Measurements from ENCODE around the gene LNX2.

DNA sequence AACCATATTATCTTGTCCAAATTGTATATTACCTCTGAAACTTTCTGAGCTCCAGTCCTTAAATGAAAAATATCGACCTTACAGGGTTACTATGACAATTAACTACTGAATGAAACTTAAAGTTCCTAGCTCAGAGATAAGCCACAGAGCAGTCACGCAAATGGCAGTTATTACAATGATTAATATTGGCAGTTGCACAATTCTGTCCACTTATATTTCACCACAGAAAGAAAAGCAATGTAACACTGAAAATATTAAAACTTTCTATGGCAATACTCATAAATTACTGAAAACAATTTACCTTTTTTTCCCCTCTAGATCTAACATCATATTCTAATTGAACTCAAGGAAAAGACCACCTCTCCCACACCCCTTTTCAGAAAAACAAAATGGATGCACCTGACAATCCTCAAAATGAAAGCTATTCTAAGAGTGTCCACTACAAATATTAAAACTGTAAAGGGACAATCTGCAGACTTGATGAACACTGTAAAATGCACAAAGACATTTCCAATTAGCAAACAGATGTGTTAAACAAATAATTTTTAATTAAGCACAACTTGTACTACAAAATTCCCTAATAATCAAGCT, 14.6 kb downstream of the LNX2 start:
- TF ChIP-seq, protein P1, sequence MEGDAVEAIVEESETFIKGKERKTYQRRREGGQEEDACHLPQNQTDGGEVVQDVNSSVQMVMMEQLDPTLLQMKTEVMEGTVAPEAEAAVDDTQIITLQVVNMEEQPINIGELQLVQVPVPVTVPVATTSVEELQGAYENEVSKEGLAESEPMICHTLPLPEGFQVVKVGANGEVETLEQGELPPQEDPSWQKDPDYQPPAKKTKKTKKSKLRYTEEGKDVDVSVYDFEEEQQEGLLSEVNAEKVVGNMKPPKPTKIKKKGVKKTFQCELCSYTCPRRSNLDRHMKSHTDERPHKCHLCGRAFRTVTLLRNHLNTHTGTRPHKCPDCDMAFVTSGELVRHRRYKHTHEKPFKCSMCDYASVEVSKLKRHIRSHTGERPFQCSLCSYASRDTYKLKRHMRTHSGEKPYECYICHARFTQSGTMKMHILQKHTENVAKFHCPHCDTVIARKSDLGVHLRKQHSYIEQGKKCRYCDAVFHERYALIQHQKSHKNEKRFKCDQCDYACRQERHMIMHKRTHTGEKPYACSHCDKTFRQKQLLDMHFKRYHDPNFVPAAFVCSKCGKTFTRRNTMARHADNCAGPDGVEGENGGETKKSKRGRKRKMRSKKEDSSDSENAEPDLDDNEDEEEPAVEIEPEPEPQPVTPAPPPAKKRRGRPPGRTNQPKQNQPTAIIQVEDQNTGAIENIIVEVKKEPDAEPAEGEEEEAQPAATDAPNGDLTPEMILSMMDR (IDR thresholded peaks at IDR 0.05; ENCODE audit: insufficient read depth, low read length), result no peak
- TF ChIP-seq POLR2AphosphoS5 (IDR thresholded peaks at IDR 0.05; ENCODE audit: low read depth) (no peak), SPI1 (IDR thresholded peaks at IDR 0.05; ENCODE audit: borderline replicate concordance, low read depth) (no peak), GABPA (IDR thresholded peaks at IDR 0.05; ENCODE audit: low read depth) (no peak)
- TF ChIP-seq, protein P2, sequence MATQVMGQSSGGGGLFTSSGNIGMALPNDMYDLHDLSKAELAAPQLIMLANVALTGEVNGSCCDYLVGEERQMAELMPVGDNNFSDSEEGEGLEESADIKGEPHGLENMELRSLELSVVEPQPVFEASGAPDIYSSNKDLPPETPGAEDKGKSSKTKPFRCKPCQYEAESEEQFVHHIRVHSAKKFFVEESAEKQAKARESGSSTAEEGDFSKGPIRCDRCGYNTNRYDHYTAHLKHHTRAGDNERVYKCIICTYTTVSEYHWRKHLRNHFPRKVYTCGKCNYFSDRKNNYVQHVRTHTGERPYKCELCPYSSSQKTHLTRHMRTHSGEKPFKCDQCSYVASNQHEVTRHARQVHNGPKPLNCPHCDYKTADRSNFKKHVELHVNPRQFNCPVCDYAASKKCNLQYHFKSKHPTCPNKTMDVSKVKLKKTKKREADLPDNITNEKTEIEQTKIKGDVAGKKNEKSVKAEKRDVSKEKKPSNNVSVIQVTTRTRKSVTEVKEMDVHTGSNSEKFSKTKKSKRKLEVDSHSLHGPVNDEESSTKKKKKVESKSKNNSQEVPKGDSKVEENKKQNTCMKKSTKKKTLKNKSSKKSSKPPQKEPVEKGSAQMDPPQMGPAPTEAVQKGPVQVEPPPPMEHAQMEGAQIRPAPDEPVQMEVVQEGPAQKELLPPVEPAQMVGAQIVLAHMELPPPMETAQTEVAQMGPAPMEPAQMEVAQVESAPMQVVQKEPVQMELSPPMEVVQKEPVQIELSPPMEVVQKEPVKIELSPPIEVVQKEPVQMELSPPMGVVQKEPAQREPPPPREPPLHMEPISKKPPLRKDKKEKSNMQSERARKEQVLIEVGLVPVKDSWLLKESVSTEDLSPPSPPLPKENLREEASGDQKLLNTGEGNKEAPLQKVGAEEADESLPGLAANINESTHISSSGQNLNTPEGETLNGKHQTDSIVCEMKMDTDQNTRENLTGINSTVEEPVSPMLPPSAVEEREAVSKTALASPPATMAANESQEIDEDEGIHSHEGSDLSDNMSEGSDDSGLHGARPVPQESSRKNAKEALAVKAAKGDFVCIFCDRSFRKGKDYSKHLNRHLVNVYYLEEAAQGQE (IDR thresholded peaks at IDR 0.05; ENCODE audit: insufficient replicate concordance, low read depth), result no peak

Data from HL-60 (cell line).